ENCODE results near the gene CRYAB.

CRYAB gene

DNA sequence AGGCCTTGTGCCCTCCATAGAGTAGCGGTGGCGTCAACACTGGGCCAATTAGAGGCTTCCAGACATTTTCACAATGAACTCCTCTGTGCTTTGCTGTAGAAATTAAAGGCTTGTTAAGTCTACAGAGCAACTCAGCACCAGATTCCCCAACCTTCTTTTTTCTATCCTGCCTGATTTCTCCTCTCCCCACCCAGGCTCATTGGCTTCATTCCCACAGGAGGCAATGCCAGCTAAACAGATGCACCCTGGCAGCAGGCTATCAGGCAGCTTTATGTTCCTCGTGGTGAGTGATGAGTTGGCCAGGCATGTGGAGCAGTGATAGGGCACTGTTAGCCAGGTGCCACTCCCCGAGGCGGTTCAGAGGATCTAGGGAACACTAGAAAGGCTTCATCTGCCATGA lies 30.4 kb upstream of the CRYAB start:
- no CpG with 5 or more reads among the region's 5 CpGs for WGBS (ENCODE audit: extremely low coverage, insufficient coverage, insufficient read length)

DNA sequence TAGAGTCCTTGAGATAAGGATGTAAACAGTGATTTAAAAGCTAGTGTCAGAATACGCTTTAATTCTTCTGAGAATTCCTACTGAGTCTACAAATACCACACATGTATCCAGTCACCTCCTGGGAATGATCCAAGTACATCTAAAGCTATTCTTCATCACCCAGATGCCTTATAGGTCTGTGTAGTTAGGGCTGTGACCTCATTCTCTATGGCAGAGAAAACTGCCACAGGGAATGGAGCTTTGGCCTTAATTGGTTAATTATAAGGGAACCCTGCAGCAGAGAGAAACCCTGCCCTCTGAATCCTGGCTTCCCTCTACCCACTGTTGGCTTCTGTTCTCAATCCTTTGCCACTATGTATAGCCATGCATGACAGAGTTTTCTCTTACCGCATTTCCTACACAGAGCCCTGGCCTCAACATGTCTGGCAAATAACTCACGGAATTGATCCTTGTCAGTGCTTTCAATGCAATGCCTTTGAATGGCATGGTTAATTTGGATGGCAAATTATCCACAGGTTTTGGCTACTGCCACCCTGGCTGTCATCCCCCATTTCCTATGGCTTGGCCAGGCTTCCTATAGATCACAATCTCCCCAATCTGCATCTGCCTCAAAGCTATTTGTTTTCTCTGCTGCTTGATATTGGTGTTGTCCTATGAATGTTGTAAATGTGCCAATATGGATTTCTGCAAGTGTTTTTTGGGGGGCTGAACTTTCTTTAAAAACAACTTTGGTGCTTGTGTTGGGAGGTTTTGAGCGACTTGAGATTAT lies 28.4 kb upstream of the CRYAB start:
- peaks cover 2% of the 10 kb centered on the region for H3K79me1 ChIP-seq (ENCODE audit: low read length)
- no peak overlapping the region for H3K23ac ChIP-seq (ENCODE audit: low read length)
- DNase-seq, result peak in 1 of 2 donors; percentile 49
- no peak overlapping the region for H4K8ac ChIP-seq (ENCODE audit: low read depth, low read length)
- H4K91ac ChIP-seq (ENCODE audit: low read depth, low read length), result no peak overlapping the region
- no peak overlapping the region for H2BK120ac ChIP-seq (ENCODE audit: insufficient read depth, low read length, poor library complexity)
- no peak overlapping the region for H3K4me2 ChIP-seq (ENCODE audit: low read length)
- no peaks in the 10 kb centered on the region for H3K36me3 ChIP-seq (ENCODE audit: control insufficient read depth in 1 of 2, insufficient read depth in 2 of 2, low read length in 2 of 2)
- no CpG with 5 or more reads among the region's 4 CpGs for WGBS (ENCODE audit: extremely low coverage, insufficient coverage, insufficient read length)
- H3K27me3 ChIP-seq (ENCODE audit: insufficient read depth, low read length), result no peaks in the 10 kb centered on the region
- no peak overlapping the region for H3K27ac ChIP-seq (ENCODE audit: low read depth, low read length)
- peaks cover 2% of the 10 kb centered on the region for H3K9me3 ChIP-seq (ENCODE audit: insufficient read depth, low read depth, low read length)
- peaks cover 8 to 11% of the 10 kb centered on the region in 2 experiments for H3K4me1 ChIP-seq (ENCODE audit: control insufficient read depth in 1 of 2, insufficient read depth in 2 of 2, low read length in 2 of 2)
- no peak overlapping the region for H2BK5ac ChIP-seq (ENCODE audit: low read depth, low read length, poor library complexity)
- peaks cover 2% of the 10 kb centered on the region for H3K79me2 ChIP-seq (ENCODE audit: control insufficient read depth, insufficient read depth, low read length, poor library complexity)
- H3K4ac ChIP-seq (ENCODE audit: low read depth, low read length), result no peak overlapping the region
- no peak overlapping the region for H3K14ac ChIP-seq (ENCODE audit: low read length)
- H4K12ac ChIP-seq (ENCODE audit: low read depth, low read length), result no peak overlapping the region
- H3K9ac ChIP-seq (ENCODE audit: low read length), result no peak overlapping the region
- no peak overlapping the region for H2AK5ac ChIP-seq (ENCODE audit: low read length)
- no peak overlapping the region for H3K4me3 ChIP-seq (ENCODE audit: low read depth, low read length)
- H2BK12ac ChIP-seq (ENCODE audit: low read length), result no peak overlapping the region
- no peak overlapping the region for H2AFZ ChIP-seq (ENCODE audit: insufficient read depth, low read length, poor library complexity)
- no peak overlapping the region for H3K18ac ChIP-seq (ENCODE audit: low read length)

More for the DNA sequence above, 30.4 kb upstream of the CRYAB start:
- Histone ChIP-seq H3K4me2 (ENCODE audit: low read length) (no peak overlapping the region), H3K9me3 (ENCODE audit: insufficient read depth, low read depth, low read length) (no peaks in the 10 kb centered on the region), H2BK12ac (ENCODE audit: low read length) (no peak overlapping the region), H4K91ac (ENCODE audit: low read depth, low read length) (no peak overlapping the region), H2BK120ac (ENCODE audit: insufficient read depth, low read length, poor library complexity) (no peak overlapping the region), H3K4me3 (ENCODE audit: low read depth, low read length) (no peak overlapping the region), H4K8ac (ENCODE audit: low read depth, low read length) (no peak overlapping the region), H3K27me3 (ENCODE audit: insufficient read depth, low read length) (no peaks in the 10 kb centered on the region), H3K9ac (ENCODE audit: low read length) (no peak overlapping the region), H3K36me3 (ENCODE audit: control insufficient read depth in 1 of 2, insufficient read depth in 2 of 2, low read length in 2 of 2) (no peaks in the 10 kb centered on the region), H2AK5ac (ENCODE audit: low read length) (no peak overlapping the region), H3K4me1 (ENCODE audit: control insufficient read depth in 1 of 2, insufficient read depth in 2 of 2, low read length in 2 of 2) (peaks cover 3 to 4% of the 10 kb centered on the region in 2 experiments), H4K12ac (ENCODE audit: low read depth, low read length) (no peak overlapping the region), H2BK5ac (ENCODE audit: low read depth, low read length, poor library complexity) (no peak overlapping the region), H2AFZ (ENCODE audit: insufficient read depth, low read length, poor library complexity) (no peak overlapping the region), H3K23ac (ENCODE audit: low read length) (no peak overlapping the region), H3K18ac (ENCODE audit: low read length) (no peak overlapping the region), H3K79me2 (ENCODE audit: control insufficient read depth, insufficient read depth, low read length, poor library complexity) (no peaks in the 10 kb centered on the region), H3K27ac (ENCODE audit: low read depth, low read length) (no peak overlapping the region), H3K14ac (ENCODE audit: low read length) (no peak overlapping the region), H3K4ac (ENCODE audit: low read depth, low read length) (no peak overlapping the region), H3K79me1 (ENCODE audit: low read length) (peaks cover 2% of the 10 kb centered on the region)
- no peak for DNase-seq

- H4K91ac ChIP-seq (ENCODE audit: low read depth, low read length), result no peak overlapping the region
- H3K4ac ChIP-seq (ENCODE audit: low read depth, low read length), result no peak overlapping the region
- H3K9me3 ChIP-seq (ENCODE audit: insufficient read depth, low read depth, low read length), result peaks cover 2% of the 10 kb centered on the region
- peaks cover 8 to 11% of the 10 kb centered on the region in 2 experiments for H3K4me1 ChIP-seq (ENCODE audit: control insufficient read depth in 1 of 2, insufficient read depth in 2 of 2, low read length in 2 of 2)
- H2BK12ac ChIP-seq (ENCODE audit: low read length), result no peak overlapping the region
- H3K4me2 ChIP-seq (ENCODE audit: low read length), result no peak overlapping the region
- peaks cover 2% of the 10 kb centered on the region for H3K79me2 ChIP-seq (ENCODE audit: control insufficient read depth, insufficient read depth, low read length, poor library complexity)
- H3K23ac ChIP-seq (ENCODE audit: low read length), result no peak overlapping the region
- peak; percentile 18 to 27 for DNase-seq
- no peak overlapping the region for H3K14ac ChIP-seq (ENCODE audit: low read length)
- no peak overlapping the region for H3K18ac ChIP-seq (ENCODE audit: low read length)
- H2AK5ac ChIP-seq (ENCODE audit: low read length), result no peak overlapping the region
- no peaks in the 10 kb centered on the region for H3K36me3 ChIP-seq (ENCODE audit: control insufficient read depth in 1 of 2, insufficient read depth in 2 of 2, low read length in 2 of 2)
- no peaks in the 10 kb centered on the region for H3K27me3 ChIP-seq (ENCODE audit: insufficient read depth, low read length)
- no peak overlapping the region for H2BK120ac ChIP-seq (ENCODE audit: insufficient read depth, low read length, poor library complexity)
- WGBS (ENCODE audit: extremely low coverage, insufficient coverage, insufficient read length), result no CpG with 5 or more reads among the region's 7 CpGs
- no peak overlapping the region for H3K27ac ChIP-seq (ENCODE audit: low read depth, low read length)
- H2BK5ac ChIP-seq (ENCODE audit: low read depth, low read length, poor library complexity), result no peak overlapping the region
- no peak overlapping the region for H3K9ac ChIP-seq (ENCODE audit: low read length)
- H4K12ac ChIP-seq (ENCODE audit: low read depth, low read length), result no peak overlapping the region
- no peak overlapping the region for H3K4me3 ChIP-seq (ENCODE audit: low read depth, low read length)
- peaks cover 2% of the 10 kb centered on the region for H3K79me1 ChIP-seq (ENCODE audit: low read length)
- no peak overlapping the region for H4K8ac ChIP-seq (ENCODE audit: low read depth, low read length)
- H2AFZ ChIP-seq (ENCODE audit: insufficient read depth, low read length, poor library complexity), result no peak overlapping the region
These were observed 27.2 kb upstream of the CRYAB start for GRCh38 chr11:111938687-111939160.

- Histone ChIP-seq H3K4me2 (ENCODE audit: low read length) (peak overlapping the region; percentile 96), H4K91ac (ENCODE audit: low read depth, low read length) (no peak overlapping the region), H2AK5ac (ENCODE audit: low read length) (no peak overlapping the region), H3K9me3 (ENCODE audit: insufficient read depth, low read depth, low read length) (peaks cover 2% of the 10 kb centered on the region), H3K4me3 (ENCODE audit: low read depth, low read length) (no peak overlapping the region), H3K4me1 (ENCODE audit: control insufficient read depth in 1 of 2, insufficient read depth in 2 of 2, low read length in 2 of 2) (peaks cover 8 to 11% of the 10 kb centered on the region in 2 experiments), H3K23ac (ENCODE audit: low read length) (no peak overlapping the region), H3K18ac (ENCODE audit: low read length) (no peak overlapping the region), H2BK12ac (ENCODE audit: low read length) (peak overlapping the region; percentile 46), H3K27ac (ENCODE audit: low read depth, low read length) (no peak overlapping the region), H2AFZ (ENCODE audit: insufficient read depth, low read length, poor library complexity) (peak overlapping the region; percentile 94), H2BK120ac (ENCODE audit: insufficient read depth, low read length, poor library complexity) (no peak overlapping the region), H4K8ac (ENCODE audit: low read depth, low read length) (peak overlapping the region; percentile 2), H3K36me3 (ENCODE audit: control insufficient read depth in 1 of 2, insufficient read depth in 2 of 2, low read length in 2 of 2) (no peaks in the 10 kb centered on the region), H2BK5ac (ENCODE audit: low read depth, low read length, poor library complexity) (no peak overlapping the region), H4K12ac (ENCODE audit: low read depth, low read length) (no peak overlapping the region), H3K27me3 (ENCODE audit: insufficient read depth, low read length) (no peaks in the 10 kb centered on the region), H3K79me2 (ENCODE audit: control insufficient read depth, insufficient read depth, low read length, poor library complexity) (peaks cover 2% of the 10 kb centered on the region), H3K4ac (ENCODE audit: low read depth, low read length) (no peak overlapping the region), H3K9ac (ENCODE audit: low read length) (no peak overlapping the region), H3K79me1 (ENCODE audit: low read length) (peaks cover 2% of the 10 kb centered on the region), H3K14ac (ENCODE audit: low read length) (no peak overlapping the region)
- no CpG with 5 or more reads among the region's 7 CpGs for WGBS (ENCODE audit: extremely low coverage, insufficient coverage, insufficient read length)
- DNase-seq, result no peak
These were observed 26.3 kb upstream of the CRYAB start for GRCh38 chr11:111937844-111938243.

Measured in trophoblast cell (in vitro differentiated cells and primary cell).